ENCODE data around the gene UBC. TPM values are rescaled to one million over a fixed set of nuclear protein-coding genes. Genes with fewer than 3 reads are reported as not detected.

UBC gene
- total RNA-seq, 1 experiment from 2014 or later, result 748 TPM

DNA sequence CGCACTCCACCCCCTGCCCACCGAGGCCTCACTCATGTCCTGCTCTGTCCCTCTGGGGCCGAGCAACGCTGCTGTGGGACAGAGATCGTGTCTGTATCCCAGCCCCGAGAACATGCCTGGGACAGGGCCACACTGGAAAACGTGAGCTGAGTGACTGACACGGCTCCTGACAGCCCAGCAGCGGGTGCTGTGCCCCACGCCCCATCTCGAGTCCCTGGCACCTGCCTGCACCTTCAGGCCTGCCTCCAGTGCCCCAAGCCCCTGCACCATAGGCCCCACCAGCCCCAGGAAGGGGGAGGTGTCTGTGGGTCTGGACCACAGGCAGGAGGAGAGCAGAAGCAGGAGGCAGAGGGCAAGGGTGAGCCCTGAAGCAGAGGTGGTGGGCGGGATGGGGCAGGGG, 34.6 kb upstream of the UBC start:
- intact Hi-C loops (cut with micrococcal nuclease; ENCODE audit: unreplicated experiment), result no loop called here
- no peaks in the 10 kb centered on the region; the same call in 1 of the 2 replicates for H3K36me3 ChIP-seq (ENCODE audit: low read depth)
- no TSS peak for BruUV-seq (replicated peaks)
- H3K4me1 ChIP-seq (replicated peaks; ENCODE audit: insufficient read depth), result peaks cover 16% of the 10 kb centered on the region
- peaks cover 15% of the 10 kb centered on the region; the same call in 1 of the 2 replicates for H3F3A ChIP-seq (ENCODE audit: insufficient read depth, low read depth)
- H3K4me2 ChIP-seq, result no peak overlapping the region
- H3K27ac ChIP-seq, result no peak overlapping the region
- H3K9me3 ChIP-seq (ENCODE audit: insufficient read depth, low read depth), result no peaks in the 10 kb centered on the region
- H3K9me2 ChIP-seq (ENCODE audit: insufficient read depth), result no peaks in the 10 kb centered on the region
- ChIA-PET POLR2A (ENCODE audit: unreplicated experiment) (no interaction called here), CTCF (no interaction called here)
- peaks cover 4% of the 10 kb centered on the region; the same call in 1 of the 2 replicates for H4K20me1 ChIP-seq (ENCODE audit: insufficient read depth)
- no peak overlapping the region for H3K4me3 ChIP-seq
- no peak for TF ChIP-seq EZH2 (IDR thresholded peaks at IDR 0.05; ENCODE audit: low read depth)
- TF ChIP-seq, protein P1, sequence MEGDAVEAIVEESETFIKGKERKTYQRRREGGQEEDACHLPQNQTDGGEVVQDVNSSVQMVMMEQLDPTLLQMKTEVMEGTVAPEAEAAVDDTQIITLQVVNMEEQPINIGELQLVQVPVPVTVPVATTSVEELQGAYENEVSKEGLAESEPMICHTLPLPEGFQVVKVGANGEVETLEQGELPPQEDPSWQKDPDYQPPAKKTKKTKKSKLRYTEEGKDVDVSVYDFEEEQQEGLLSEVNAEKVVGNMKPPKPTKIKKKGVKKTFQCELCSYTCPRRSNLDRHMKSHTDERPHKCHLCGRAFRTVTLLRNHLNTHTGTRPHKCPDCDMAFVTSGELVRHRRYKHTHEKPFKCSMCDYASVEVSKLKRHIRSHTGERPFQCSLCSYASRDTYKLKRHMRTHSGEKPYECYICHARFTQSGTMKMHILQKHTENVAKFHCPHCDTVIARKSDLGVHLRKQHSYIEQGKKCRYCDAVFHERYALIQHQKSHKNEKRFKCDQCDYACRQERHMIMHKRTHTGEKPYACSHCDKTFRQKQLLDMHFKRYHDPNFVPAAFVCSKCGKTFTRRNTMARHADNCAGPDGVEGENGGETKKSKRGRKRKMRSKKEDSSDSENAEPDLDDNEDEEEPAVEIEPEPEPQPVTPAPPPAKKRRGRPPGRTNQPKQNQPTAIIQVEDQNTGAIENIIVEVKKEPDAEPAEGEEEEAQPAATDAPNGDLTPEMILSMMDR (conservative IDR thresholded peaks at IDR 0.05), result no peak
- no peak overlapping the region for H2AFZ ChIP-seq
- H3K79me2 ChIP-seq (ENCODE audit: low read depth), result no peaks in the 10 kb centered on the region
- H3K27me3 ChIP-seq (ENCODE audit: insufficient read depth, low read depth), result no peaks in the 10 kb centered on the region
- no peak for DNase-seq

DNA sequence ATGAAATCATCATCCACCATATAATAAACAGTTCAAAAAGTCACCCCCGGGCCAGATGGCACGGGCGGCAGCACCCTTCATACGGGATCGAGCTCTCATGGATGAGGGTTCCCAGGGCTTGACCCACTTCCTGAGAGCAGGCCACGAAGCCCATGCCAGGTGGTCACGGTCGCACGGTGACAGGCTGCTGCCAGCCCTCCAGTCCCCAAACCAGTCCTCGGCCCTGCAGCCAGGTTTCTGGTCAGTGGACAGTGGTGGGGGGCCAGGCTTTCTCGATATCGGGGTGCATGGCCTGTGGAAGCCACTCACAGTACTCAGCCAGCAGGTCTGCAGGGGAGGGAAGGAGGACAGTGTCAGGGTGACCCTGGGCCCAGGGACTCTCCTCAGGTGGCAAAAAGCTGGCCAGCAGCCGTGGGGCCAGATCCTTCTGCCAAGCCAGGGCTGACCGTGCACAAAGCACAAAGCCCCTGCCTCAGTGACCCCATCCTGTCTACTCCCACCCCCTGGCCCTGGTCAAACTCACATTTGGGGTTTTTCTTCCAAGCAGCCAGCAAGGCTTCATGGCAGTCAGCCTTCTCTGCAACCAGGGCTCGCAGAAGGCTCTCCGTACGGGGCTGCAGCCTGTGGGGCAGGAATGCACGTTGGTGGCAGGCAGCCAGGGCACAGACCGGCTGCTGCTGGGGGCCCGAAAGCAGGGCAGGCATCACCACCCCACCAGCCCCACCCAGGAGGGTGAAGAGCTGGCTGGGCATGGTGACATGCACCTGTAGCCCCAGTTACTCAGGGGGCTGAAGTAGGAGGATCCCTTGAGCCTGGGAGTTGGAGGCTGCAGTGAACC, 33.3 kb upstream of the UBC start:
- BruUV-seq (replicated peaks), result no TSS peak
- Histone ChIP-seq H3K79me2 (ENCODE audit: low read depth) (no peaks in the 10 kb centered on the region), H3K27ac (no peak overlapping the region), H2AFZ (no peak overlapping the region), H4K20me1 (ENCODE audit: insufficient read depth) (no peaks in the 10 kb centered on the region; the same call in 1 of the 2 replicates), H3F3A (ENCODE audit: insufficient read depth, low read depth) (peaks cover 4% of the 10 kb centered on the region; the same call in 1 of the 2 replicates), H3K9me2 (ENCODE audit: insufficient read depth) (no peaks in the 10 kb centered on the region), H3K9me3 (ENCODE audit: insufficient read depth, low read depth) (no peaks in the 10 kb centered on the region), H3K4me2 (no peak overlapping the region), H3K36me3 (ENCODE audit: low read depth) (no peaks in the 10 kb centered on the region; the same call in 1 of the 2 replicates), H3K4me3 (no peak overlapping the region), H3K4me1 (replicated peaks; ENCODE audit: insufficient read depth) (peaks cover 6% of the 10 kb centered on the region), H3K27me3 (ENCODE audit: insufficient read depth, low read depth) (no peaks in the 10 kb centered on the region)
- ChIA-PET POLR2A (ENCODE audit: unreplicated experiment) (no interaction called here), CTCF (no interaction called here)
- TF ChIP-seq, protein P1 (conservative IDR thresholded peaks at IDR 0.05), result no peak
- no peak for TF ChIP-seq EZH2 (IDR thresholded peaks at IDR 0.05; ENCODE audit: low read depth)
- intact Hi-C loops (cut with micrococcal nuclease; ENCODE audit: unreplicated experiment), result no loop called here
- DNase-seq, result no peak

DNA sequence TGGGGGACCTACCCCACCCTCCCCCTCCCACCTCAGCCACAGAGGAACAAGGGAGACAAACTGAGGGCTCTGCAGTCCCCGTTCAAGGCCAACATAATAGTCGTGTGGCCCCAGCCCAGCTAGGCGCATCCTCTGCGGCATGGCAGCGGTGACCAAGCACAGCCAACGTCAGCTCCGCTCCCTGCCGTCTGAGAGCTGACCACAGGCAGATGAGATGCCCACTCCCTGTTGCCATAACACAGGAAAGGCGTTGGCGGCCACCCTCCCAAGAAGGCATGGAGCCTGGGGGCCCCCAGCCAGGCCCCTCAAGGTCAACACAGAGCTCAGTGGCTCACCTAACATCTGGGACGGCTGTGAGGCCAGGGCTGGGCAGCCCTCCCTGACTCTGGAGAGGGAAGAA, 32.6 kb upstream of the UBC start:
- Histone ChIP-seq H3K79me2 (ENCODE audit: low read depth) (no peaks in the 10 kb centered on the region), H3K27me3 (ENCODE audit: insufficient read depth, low read depth) (no peaks in the 10 kb centered on the region), H3K9me2 (ENCODE audit: insufficient read depth) (no peaks in the 10 kb centered on the region), H3K4me2 (no peak overlapping the region), H3F3A (ENCODE audit: insufficient read depth, low read depth) (peaks cover 9% of the 10 kb centered on the region; the same call in 1 of the 2 replicates), H3K36me3 (ENCODE audit: low read depth) (no peaks in the 10 kb centered on the region; the same call in 1 of the 2 replicates), H3K9me3 (ENCODE audit: insufficient read depth, low read depth) (no peaks in the 10 kb centered on the region), H3K27ac (no peak overlapping the region), H3K4me1 (replicated peaks; ENCODE audit: insufficient read depth) (no peaks in the 10 kb centered on the region), H2AFZ (no peak overlapping the region), H4K20me1 (ENCODE audit: insufficient read depth) (no peaks in the 10 kb centered on the region), H3K4me3 (no peak overlapping the region)
- DNase-seq, result no peak
- intact Hi-C loops (cut with micrococcal nuclease; ENCODE audit: unreplicated experiment), result no loop called here
- CTCF ChIA-PET, result no interaction called here
- BruUV-seq (replicated peaks), result no TSS peak
- POLR2A ChIA-PET (ENCODE audit: unreplicated experiment), result no interaction called here
- TF ChIP-seq, protein P1 (conservative IDR thresholded peaks at IDR 0.05), result no peak
- TF ChIP-seq EZH2 (IDR thresholded peaks at IDR 0.05; ENCODE audit: low read depth), result no peak
